OCI-LY7 (cell line): ENCODE measurements around the gene MIEF1.

Experiments
- EZH2phosphoT487 ChIP-seq: fragments of 200-600 bp; sonication (generic); IDR thresholded peaks from 2 replicates; pipeline ENCODE4 v1.6.1; 2018; ENCODE audit warnings: low read depth, borderline replicate concordance, mild to moderate bottlenecking, mixed run types, antibody characterized with exemption, low read length, moderate library complexity, mixed read lengths
- TF ChIP-seq, protein P1 (sequence below): fragments of 200-600 bp; sonication (generic); conservative IDR thresholded peaks from 2 replicates; pipeline ENCODE4 v1.5.1; 2014; ENCODE audit warnings: mild to moderate bottlenecking, antibody characterized with exemption, low read length, moderate library complexity, mixed read lengths

DNA sequence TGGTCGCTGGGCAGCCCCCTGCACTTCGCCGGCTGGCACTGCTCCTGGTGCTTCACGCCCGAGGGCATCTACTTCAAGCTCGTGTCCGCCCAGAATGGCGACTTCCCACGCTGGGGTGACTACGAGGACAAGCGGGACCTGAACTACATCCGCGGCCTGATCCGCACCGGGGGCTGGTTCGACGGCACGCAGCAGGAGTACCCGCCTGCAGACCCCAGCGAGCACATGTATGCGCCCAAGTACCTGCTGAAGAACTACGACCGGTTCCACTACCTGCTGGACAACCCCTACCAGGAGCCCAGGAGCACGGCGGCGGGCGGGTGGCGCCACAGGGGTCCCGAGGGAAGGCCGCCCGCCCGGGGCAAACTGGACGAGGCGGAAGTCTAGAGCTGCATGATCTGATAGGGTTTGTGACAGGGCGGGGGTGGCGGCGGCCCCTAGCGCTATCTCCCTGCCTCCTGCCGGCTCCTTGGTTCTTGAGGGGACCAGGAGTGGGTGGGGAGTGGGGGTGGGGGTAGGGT lies 13.5 kb upstream of the MIEF1 start:
- TF ChIP-seq, protein P1, sequence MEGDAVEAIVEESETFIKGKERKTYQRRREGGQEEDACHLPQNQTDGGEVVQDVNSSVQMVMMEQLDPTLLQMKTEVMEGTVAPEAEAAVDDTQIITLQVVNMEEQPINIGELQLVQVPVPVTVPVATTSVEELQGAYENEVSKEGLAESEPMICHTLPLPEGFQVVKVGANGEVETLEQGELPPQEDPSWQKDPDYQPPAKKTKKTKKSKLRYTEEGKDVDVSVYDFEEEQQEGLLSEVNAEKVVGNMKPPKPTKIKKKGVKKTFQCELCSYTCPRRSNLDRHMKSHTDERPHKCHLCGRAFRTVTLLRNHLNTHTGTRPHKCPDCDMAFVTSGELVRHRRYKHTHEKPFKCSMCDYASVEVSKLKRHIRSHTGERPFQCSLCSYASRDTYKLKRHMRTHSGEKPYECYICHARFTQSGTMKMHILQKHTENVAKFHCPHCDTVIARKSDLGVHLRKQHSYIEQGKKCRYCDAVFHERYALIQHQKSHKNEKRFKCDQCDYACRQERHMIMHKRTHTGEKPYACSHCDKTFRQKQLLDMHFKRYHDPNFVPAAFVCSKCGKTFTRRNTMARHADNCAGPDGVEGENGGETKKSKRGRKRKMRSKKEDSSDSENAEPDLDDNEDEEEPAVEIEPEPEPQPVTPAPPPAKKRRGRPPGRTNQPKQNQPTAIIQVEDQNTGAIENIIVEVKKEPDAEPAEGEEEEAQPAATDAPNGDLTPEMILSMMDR = no peak
- TF ChIP-seq EZH2phosphoT487 = no peak
